DOHH2 (cell line): ENCODE measurements around the gene DHX29.

Source experiments
- H3F3A ChIP-seq: fragments of 200-600 bp; sonication (generic), shearing (Covaris generic); 2 replicates; pipeline ENCODE4 v1.6.0; 2016; ENCODE audit warnings: antibody characterized with exemption, mild to moderate bottlenecking; ENCODE audit not compliant: control insufficient read depth, insufficient read depth
- H3K27ac ChIP-seq: fragments of 200-600 bp; sonication (generic); 2 replicates; pipeline ENCODE4 v1.5.1; 2014; ENCODE audit warnings: low read depth, mild to moderate bottlenecking, low read length, moderate library complexity
- H3K27me3 ChIP-seq: fragments of 200-600 bp; sonication (generic); 2 replicates; pipeline ENCODE4 v1.6.1; 2014; ENCODE audit warnings: mild to moderate bottlenecking, low read length, mixed read lengths; ENCODE audit not compliant: control insufficient read depth
- H3K36me3 ChIP-seq: fragments of 200-600 bp; sonication (generic); 2 replicates; pipeline ENCODE4 v1.6.1; 2014; ENCODE audit warnings: mild to moderate bottlenecking, low read length, moderate library complexity, mixed read lengths; ENCODE audit not compliant: control insufficient read depth
- H3K4me1 ChIP-seq: fragments of 200-600 bp; sonication (generic); 2 replicates; pipeline ENCODE4 v1.6.1; 2014; ENCODE audit warnings: mild to moderate bottlenecking, low read length, mixed read lengths; ENCODE audit not compliant: control insufficient read depth
- H3K4me2 ChIP-seq: fragments of 200-600 bp; sonication (generic); 2 replicates; pipeline ENCODE4 v1.6.0; 2014; ENCODE audit warnings: mild to moderate bottlenecking, low read length, moderate library complexity
- H3K4me3 ChIP-seq: fragments of 200-600 bp; sonication (generic); 2 replicates; pipeline ENCODE4 v1.5.1; 2014; ENCODE audit warnings: mild to moderate bottlenecking, low read length, mixed read lengths
- H3K79me2 ChIP-seq: fragments of 200-600 bp; sonication (generic); 2 replicates; pipeline ENCODE4 v1.6.1; 2014; ENCODE audit warnings: mild to moderate bottlenecking, low read length, mixed read lengths; ENCODE audit not compliant: control insufficient read depth
- H3K9me2 ChIP-seq: fragments of 200-600 bp; sonication (generic); replicated peaks from 2 replicates; pipeline ENCODE4 v1.6.1; 2014; ENCODE audit warnings: mild to moderate bottlenecking, low read length, mixed read lengths; ENCODE audit not compliant: control insufficient read depth
- H3K9me3 ChIP-seq: fragments of 200-600 bp; sonication (generic); 2 replicates; pipeline ENCODE4 v1.6.1; 2014; ENCODE audit warnings: antibody characterized with exemption, low read length, mixed read lengths; ENCODE audit not compliant: control insufficient read depth, insufficient read depth
- H4K20me1 ChIP-seq: fragments of 200-600 bp; sonication (generic); 2 replicates; pipeline ENCODE4 v1.6.0; 2014; ENCODE audit warnings: low read depth, mild to moderate bottlenecking, antibody characterized with exemption, low read length, moderate library complexity; ENCODE audit not compliant: control insufficient read depth, insufficient read depth
- EZH2phosphoT487 ChIP-seq: fragments of 200-600 bp; sonication (generic); IDR thresholded peaks from 2 replicates; pipeline ENCODE4 v1.6.1; 2017; ENCODE audit warnings: borderline replicate concordance, mild to moderate bottlenecking, antibody characterized with exemption, low read length, moderate library complexity, mixed read lengths
- TF ChIP-seq, protein P1 (sequence below): fragments of 200-600 bp; sonication (generic); IDR thresholded peaks from one replicate; pipeline ENCODE4 v1.5.1; 2014; ENCODE audit warnings: antibody characterized with exemption, mild to moderate bottlenecking, low read depth, low read length; ENCODE audit not compliant: poor library complexity, severe bottlenecking

The DHX29 gene, protein sequence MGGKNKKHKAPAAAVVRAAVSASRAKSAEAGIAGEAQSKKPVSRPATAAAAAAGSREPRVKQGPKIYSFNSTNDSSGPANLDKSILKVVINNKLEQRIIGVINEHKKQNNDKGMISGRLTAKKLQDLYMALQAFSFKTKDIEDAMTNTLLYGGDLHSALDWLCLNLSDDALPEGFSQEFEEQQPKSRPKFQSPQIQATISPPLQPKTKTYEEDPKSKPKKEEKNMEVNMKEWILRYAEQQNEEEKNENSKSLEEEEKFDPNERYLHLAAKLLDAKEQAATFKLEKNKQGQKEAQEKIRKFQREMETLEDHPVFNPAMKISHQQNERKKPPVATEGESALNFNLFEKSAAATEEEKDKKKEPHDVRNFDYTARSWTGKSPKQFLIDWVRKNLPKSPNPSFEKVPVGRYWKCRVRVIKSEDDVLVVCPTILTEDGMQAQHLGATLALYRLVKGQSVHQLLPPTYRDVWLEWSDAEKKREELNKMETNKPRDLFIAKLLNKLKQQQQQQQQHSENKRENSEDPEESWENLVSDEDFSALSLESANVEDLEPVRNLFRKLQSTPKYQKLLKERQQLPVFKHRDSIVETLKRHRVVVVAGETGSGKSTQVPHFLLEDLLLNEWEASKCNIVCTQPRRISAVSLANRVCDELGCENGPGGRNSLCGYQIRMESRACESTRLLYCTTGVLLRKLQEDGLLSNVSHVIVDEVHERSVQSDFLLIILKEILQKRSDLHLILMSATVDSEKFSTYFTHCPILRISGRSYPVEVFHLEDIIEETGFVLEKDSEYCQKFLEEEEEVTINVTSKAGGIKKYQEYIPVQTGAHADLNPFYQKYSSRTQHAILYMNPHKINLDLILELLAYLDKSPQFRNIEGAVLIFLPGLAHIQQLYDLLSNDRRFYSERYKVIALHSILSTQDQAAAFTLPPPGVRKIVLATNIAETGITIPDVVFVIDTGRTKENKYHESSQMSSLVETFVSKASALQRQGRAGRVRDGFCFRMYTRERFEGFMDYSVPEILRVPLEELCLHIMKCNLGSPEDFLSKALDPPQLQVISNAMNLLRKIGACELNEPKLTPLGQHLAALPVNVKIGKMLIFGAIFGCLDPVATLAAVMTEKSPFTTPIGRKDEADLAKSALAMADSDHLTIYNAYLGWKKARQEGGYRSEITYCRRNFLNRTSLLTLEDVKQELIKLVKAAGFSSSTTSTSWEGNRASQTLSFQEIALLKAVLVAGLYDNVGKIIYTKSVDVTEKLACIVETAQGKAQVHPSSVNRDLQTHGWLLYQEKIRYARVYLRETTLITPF (N-terminal part only)

DNA sequence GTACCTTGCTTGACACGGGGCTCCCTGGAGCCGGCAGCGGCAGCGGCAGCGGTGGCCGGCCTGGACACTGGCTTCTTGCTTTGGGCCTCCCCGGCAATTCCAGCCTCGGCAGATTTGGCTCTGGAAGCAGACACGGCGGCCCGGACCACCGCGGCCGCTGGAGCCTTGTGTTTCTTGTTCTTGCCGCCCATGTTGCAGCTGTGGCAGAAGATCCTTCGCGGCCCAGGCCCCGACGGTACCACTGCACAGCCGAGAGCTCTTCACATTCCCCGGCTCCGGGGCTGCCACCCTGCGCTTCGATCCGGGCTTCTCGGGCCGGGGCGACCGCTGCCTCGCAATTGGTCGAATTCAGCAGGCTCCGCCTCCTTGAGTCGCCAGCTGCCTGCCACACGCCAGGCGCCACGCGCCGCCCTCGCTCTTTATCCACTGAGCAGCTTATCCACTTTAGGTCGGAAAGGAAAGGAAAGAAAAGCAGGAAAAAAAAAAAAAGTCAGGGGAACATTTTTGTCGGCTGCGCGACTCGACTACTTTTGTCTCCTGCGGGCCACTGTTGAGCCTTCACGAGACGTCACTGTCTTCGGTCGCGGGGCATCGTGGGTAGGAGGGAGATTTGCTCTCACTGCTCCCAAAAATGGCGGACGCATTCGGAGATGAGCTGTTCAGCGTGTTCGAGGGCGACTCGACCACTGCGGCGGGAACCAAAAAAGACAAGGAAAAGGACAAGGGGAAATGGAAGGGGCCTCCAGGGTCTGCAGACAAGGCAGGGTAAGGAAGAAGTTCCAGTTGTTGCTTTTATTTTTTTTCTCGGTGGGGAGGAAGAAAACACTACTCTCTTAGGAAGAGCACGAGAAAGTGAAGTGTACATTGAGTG is at the start of gene DHX29, which contains the start of gene MTREX:
Gene DHX29 (minus strand): TSS at position 312 of the 871 bp plus-strand sequence. CDS start 121 bp downstream, at position 191.
Gene MTREX (plus strand): TSS at position 607 of the 871 bp plus-strand sequence. CDS start 25 bp downstream, at position 632.
- peaks cover 46% of the 10 kb centered on the region for H3K4me1 ChIP-seq
- TF ChIP-seq, protein P1, sequence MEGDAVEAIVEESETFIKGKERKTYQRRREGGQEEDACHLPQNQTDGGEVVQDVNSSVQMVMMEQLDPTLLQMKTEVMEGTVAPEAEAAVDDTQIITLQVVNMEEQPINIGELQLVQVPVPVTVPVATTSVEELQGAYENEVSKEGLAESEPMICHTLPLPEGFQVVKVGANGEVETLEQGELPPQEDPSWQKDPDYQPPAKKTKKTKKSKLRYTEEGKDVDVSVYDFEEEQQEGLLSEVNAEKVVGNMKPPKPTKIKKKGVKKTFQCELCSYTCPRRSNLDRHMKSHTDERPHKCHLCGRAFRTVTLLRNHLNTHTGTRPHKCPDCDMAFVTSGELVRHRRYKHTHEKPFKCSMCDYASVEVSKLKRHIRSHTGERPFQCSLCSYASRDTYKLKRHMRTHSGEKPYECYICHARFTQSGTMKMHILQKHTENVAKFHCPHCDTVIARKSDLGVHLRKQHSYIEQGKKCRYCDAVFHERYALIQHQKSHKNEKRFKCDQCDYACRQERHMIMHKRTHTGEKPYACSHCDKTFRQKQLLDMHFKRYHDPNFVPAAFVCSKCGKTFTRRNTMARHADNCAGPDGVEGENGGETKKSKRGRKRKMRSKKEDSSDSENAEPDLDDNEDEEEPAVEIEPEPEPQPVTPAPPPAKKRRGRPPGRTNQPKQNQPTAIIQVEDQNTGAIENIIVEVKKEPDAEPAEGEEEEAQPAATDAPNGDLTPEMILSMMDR, result no peak
- TF ChIP-seq EZH2phosphoT487, result no peak

DNA sequence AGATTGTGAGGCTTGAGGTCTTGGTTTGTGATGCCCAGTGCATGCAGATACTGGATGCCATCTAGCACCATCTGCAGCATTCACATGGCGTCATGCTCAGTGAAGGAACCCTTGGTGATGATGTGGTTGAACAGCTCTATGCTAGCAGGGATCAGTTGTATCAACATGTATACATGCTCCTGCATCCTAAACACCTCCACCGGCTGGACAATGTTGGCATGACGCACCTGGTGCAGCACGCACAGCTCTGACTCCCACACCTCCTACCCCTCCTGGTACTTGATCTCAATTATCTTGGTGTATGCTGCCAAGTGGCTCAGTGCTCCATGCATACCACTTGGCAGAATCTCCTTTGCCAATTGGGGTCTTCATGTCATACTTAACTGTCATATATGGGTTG is 49.4 kb upstream of the DHX29 start:
- Histone ChIP-seq H4K20me1 (no peaks in the 10 kb centered on the region), H3K79me2 (no peaks in the 10 kb centered on the region), H3K4me3 (no peak overlapping the region), H3K4me2 (no peak overlapping the region), H3F3A (no peaks in the 10 kb centered on the region), H3K9me2 (no peaks in the 10 kb centered on the region), H3K36me3 (peaks cover 77% of the 10 kb centered on the region), H3K4me1 (no peaks in the 10 kb centered on the region), H3K27me3 (no peaks in the 10 kb centered on the region), H3K27ac (no peak overlapping the region), H3K9me3 (no peaks in the 10 kb centered on the region)
- TF ChIP-seq, protein P1, result no peak
- TF ChIP-seq EZH2phosphoT487, result no peak

More for the DNA sequence above, at the start of gene DHX29, which contains the start of gene MTREX:
- H3K4me3 ChIP-seq, result peak within 1 kb of the TSS; percentile 94
- no peaks in the 10 kb centered on the region for H3K9me3 ChIP-seq
- no peaks in the 10 kb centered on the region for H3K27me3 ChIP-seq
- H4K20me1 ChIP-seq, result peaks cover 8% of the 10 kb centered on the region; the same call in 1 of the 2 replicates
- peak within 1 kb of the TSS; percentile 70 for H3K4me2 ChIP-seq
- H3K36me3 ChIP-seq, result peaks cover 61% of the 10 kb centered on the region
- no peaks in the 10 kb centered on the region for H3K9me2 ChIP-seq
- peaks cover 99% of the 10 kb centered on the region for H3K79me2 ChIP-seq
- H3F3A ChIP-seq, result no peaks in the 10 kb centered on the region; the same call in 1 of the 2 replicates
- H3K27ac ChIP-seq, result peak within 1 kb of the TSS; percentile 67

DNA sequence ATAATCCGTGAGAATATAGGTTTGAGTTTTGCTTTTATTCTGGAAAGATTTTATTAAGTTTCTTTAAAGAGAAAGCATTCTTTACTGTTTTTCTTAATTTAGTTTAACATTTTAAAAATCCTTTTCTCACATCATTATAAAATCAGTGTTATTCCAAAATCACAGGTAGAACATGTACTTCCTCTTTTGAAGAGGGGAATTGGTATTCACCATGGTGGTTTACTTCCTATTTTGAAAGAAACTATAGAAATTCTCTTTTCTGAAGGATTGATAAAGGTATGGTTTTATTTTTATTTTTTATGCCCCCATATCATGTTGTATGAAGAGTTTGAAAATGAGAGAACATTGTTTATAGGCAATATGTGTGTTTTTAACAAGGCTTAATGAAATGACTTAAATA is 43.3 kb upstream of the DHX29 start:
- no peaks in the 10 kb centered on the region for H3F3A ChIP-seq
- peaks cover 4% of the 10 kb centered on the region; the same call in 1 of the 2 replicates for H3K79me2 ChIP-seq
- no peaks in the 10 kb centered on the region for H3K9me3 ChIP-seq
- no peak overlapping the region for H3K4me2 ChIP-seq
- TF ChIP-seq, protein P1, result no peak
- TF ChIP-seq EZH2phosphoT487, result no peak
- H3K27me3 ChIP-seq, result no peaks in the 10 kb centered on the region
- H3K9me2 ChIP-seq, result no peaks in the 10 kb centered on the region
- peaks cover 9% of the 10 kb centered on the region for H3K4me1 ChIP-seq
- no peak overlapping the region for H3K4me3 ChIP-seq
- H3K27ac ChIP-seq, result no peak overlapping the region
- no peaks in the 10 kb centered on the region for H4K20me1 ChIP-seq
- peaks cover 92% of the 10 kb centered on the region for H3K36me3 ChIP-seq
